ENCODE data around the gene TMEM11. TPM values are rescaled to one million over a fixed set of nuclear protein-coding genes. Genes with fewer than 3 reads are reported as not detected.

TMEM11 gene
- total RNA-seq, 1 donor from 2014 or later, result 31.6 TPM

GRCh38 chr17:21177401-21177800, 36.6 kb downstream of the TMEM11 start:
- Mint-ChIP-seq H3K27me3 (ENCODE audit: low read depth, unreplicated experiment) (no peaks in the 10 kb centered on the region), H3K27ac (ENCODE audit: unreplicated experiment) (no peak overlapping the region), H3K4me3 (ENCODE audit: unreplicated experiment) (no peak overlapping the region), H3K4me1 (ENCODE audit: low read depth, unreplicated experiment) (no peaks in the 10 kb centered on the region), H3K36me3 (ENCODE audit: low read depth, unreplicated experiment) (peaks cover 32% of the 10 kb centered on the region), H3K9me3 (ENCODE audit: unreplicated experiment) (no peaks in the 10 kb centered on the region)
- Histone ChIP-seq H3K79me2 (ENCODE audit: insufficient read depth, low read length) (no peaks in the 10 kb centered on the region), H3K4me1 (ENCODE audit: insufficient read depth, low read length) (no peaks in the 10 kb centered on the region), H3K27ac (ENCODE audit: low read depth, low read length) (no peak overlapping the region), H4K20me1 (ENCODE audit: insufficient read depth, low read length) (no peaks in the 10 kb centered on the region), H3K9ac (ENCODE audit: low read length) (no peak overlapping the region), H3K4me3 (ENCODE audit: insufficient read depth, low read depth, low read length) (no peak overlapping the region), H3K27me3 (ENCODE audit: insufficient read depth, low read length) (no peaks in the 10 kb centered on the region), H3K36me3 (ENCODE audit: insufficient read depth, low read length) (peaks cover 3% of the 10 kb centered on the region), H2AFZ (ENCODE audit: low read depth, low read length) (no peak overlapping the region), H3K4me2 (ENCODE audit: low read length) (no peak overlapping the region), H3K9me3 (ENCODE audit: insufficient read depth, low read depth, low read length) (no peaks in the 10 kb centered on the region)
- FAIRE-seq, result no peak
- no peak for DNase-seq (ENCODE audit: low read depth)
- no peak for TF ChIP-seq CTCF (IDR thresholded peaks at IDR 0.05; ENCODE audit: insufficient read depth, low read depth, low read length)
- no peak for TF ChIP-seq EZH2 (IDR thresholded peaks at IDR 0.05; ENCODE audit: insufficient read depth, low read length)

GRCh38 chr17:21176773-21177395, 37.1 kb downstream of the TMEM11 start:
- H4K20me1 ChIP-seq (ENCODE audit: insufficient read depth, low read length), result no peaks in the 10 kb centered on the region
- no peaks in the 10 kb centered on the region for H3K4me1 ChIP-seq (ENCODE audit: insufficient read depth, low read length)
- no peaks in the 10 kb centered on the region for H3K4me1 Mint-ChIP-seq (ENCODE audit: low read depth, unreplicated experiment)
- no peak overlapping the region for H2AFZ ChIP-seq (ENCODE audit: low read depth, low read length)
- H3K4me3 ChIP-seq (ENCODE audit: insufficient read depth, low read depth, low read length), result no peak overlapping the region
- H3K4me3 Mint-ChIP-seq (ENCODE audit: unreplicated experiment), result no peak overlapping the region
- no peaks in the 10 kb centered on the region for H3K27me3 Mint-ChIP-seq (ENCODE audit: low read depth, unreplicated experiment)
- no peaks in the 10 kb centered on the region for H3K9me3 ChIP-seq (ENCODE audit: insufficient read depth, low read depth, low read length)
- no peaks in the 10 kb centered on the region for H3K9me3 Mint-ChIP-seq (ENCODE audit: unreplicated experiment)
- H3K9ac ChIP-seq (ENCODE audit: low read length), result no peak overlapping the region
- no peak overlapping the region for H3K27ac Mint-ChIP-seq (ENCODE audit: unreplicated experiment)
- no peaks in the 10 kb centered on the region for H3K79me2 ChIP-seq (ENCODE audit: insufficient read depth, low read length)
- FAIRE-seq (no peak), DNase-seq (ENCODE audit: low read depth) (no peak)
- peaks cover 3% of the 10 kb centered on the region for H3K36me3 ChIP-seq (ENCODE audit: insufficient read depth, low read length)
- no peaks in the 10 kb centered on the region for H3K27me3 ChIP-seq (ENCODE audit: insufficient read depth, low read length)
- TF ChIP-seq EZH2 (IDR thresholded peaks at IDR 0.05; ENCODE audit: insufficient read depth, low read length) (no peak), CTCF (IDR thresholded peaks at IDR 0.05; ENCODE audit: insufficient read depth, low read depth, low read length) (no peak)
- no peak overlapping the region for H3K4me2 ChIP-seq (ENCODE audit: low read length)
- no peak overlapping the region for H3K27ac ChIP-seq (ENCODE audit: low read depth, low read length)
- peaks cover 32% of the 10 kb centered on the region for H3K36me3 Mint-ChIP-seq (ENCODE audit: low read depth, unreplicated experiment)

GRCh38 chr17:21174713-21175112, 39.2 kb downstream of the TMEM11 start:
- Histone ChIP-seq H3K9me3 (ENCODE audit: insufficient read depth, low read depth, low read length) (no peaks in the 10 kb centered on the region), H3K79me2 (ENCODE audit: insufficient read depth, low read length) (peaks cover under 1% of the 10 kb centered on the region), H3K9ac (ENCODE audit: low read length) (no peak overlapping the region), H3K27me3 (ENCODE audit: insufficient read depth, low read length) (no peaks in the 10 kb centered on the region), H3K4me2 (ENCODE audit: low read length) (no peak overlapping the region), H3K36me3 (ENCODE audit: insufficient read depth, low read length) (peaks cover 3% of the 10 kb centered on the region), H4K20me1 (ENCODE audit: insufficient read depth, low read length) (no peaks in the 10 kb centered on the region), H2AFZ (ENCODE audit: low read depth, low read length) (no peak overlapping the region), H3K4me3 (ENCODE audit: insufficient read depth, low read depth, low read length) (no peak overlapping the region), H3K4me1 (ENCODE audit: insufficient read depth, low read length) (no peaks in the 10 kb centered on the region), H3K27ac (ENCODE audit: low read depth, low read length) (no peak overlapping the region)
- peaks cover 32% of the 10 kb centered on the region for H3K36me3 Mint-ChIP-seq (ENCODE audit: low read depth, unreplicated experiment)
- TF ChIP-seq CTCF (IDR thresholded peaks at IDR 0.05; ENCODE audit: insufficient read depth, low read depth, low read length), result no peak
- TF ChIP-seq EZH2 (IDR thresholded peaks at IDR 0.05; ENCODE audit: insufficient read depth, low read length), result no peak
- no peak overlapping the region for H3K27ac Mint-ChIP-seq (ENCODE audit: unreplicated experiment)
- DNase-seq (ENCODE audit: low read depth), result peak; percentile 51
- no peak for FAIRE-seq
- no peaks in the 10 kb centered on the region for H3K27me3 Mint-ChIP-seq (ENCODE audit: low read depth, unreplicated experiment)
- H3K4me3 Mint-ChIP-seq (ENCODE audit: unreplicated experiment), result no peak overlapping the region
- H3K4me1 Mint-ChIP-seq (ENCODE audit: low read depth, unreplicated experiment), result no peaks in the 10 kb centered on the region
- no peaks in the 10 kb centered on the region for H3K9me3 Mint-ChIP-seq (ENCODE audit: unreplicated experiment)
